Measurements from ENCODE around the gene MSI1. TPM values are rescaled to one million over a fixed set of nuclear protein-coding genes. Genes with fewer than 3 reads are reported as not detected.

MSI1 gene
- total and polyA plus RNA-seq, 12 donors: 1.1 to 9.6 (median 5.5) TPM

DNA sequence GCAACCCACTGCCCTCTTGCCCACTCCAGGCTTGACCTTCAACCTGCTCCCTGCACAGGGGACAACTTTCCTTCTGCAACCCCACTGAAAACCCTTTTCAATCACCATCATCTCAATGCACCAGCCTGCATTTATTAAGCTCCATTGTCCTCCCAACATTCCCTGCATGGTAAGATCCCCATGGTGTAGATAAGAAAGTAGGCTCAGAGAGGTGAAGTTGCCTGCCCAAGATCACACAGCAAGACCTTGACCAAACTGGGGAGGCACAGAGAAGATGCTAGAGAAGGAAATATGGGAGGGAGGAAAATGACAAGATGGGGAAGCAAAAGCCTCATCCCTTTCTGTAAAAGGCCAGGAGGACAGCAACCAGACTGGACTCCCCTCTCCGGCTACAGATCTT is 9.8 kb downstream of the MSI1 start:
- no peak for TF ChIP-seq CTCF (IDR thresholded peaks at IDR 0.05)
- intact Hi-C loops (cut with DNase I): loop anchor here in 1 of 10 donors (5.0 kb wide), 1 partner anchor 68 kb away; no protein-coding TSS in a partner anchor

DNA sequence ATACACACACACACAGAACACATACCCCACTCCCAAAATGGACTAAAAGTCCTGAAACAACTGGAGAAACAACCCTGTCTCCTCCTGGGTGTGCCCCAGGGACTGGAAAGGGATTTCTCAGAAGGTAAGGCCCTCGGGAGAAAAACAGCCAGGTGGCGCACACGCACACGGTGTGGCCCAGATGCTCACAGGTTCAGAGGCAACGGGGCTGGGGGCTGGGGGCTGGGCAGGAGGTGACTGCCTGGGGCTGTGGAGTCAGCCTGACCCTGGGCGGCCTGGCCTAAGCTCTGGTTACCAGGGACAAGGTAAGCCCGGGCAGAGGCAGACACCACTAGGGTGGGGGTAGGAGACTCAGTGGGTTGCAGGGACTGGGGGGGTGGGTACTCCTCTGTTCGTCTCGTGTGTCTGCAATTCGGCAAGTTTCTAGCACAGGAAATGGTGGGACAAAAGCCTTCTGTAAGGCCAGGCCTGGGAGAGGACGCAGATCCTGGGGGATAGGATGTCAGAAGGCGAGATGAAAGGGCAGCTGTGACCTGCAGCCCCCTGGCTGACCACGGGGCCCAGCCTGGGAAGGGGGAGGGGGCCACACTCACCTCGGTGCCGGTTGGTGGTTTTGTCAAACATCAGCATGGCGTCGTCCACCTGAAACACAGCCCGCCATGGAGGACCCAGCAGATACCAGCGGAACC is 10.4 kb downstream of the MSI1 start:
- no peak for TF ChIP-seq CTCF (IDR thresholded peaks at IDR 0.05)
- intact Hi-C loops (cut with DNase I): loop anchor here in 1 of 10 donors (5.0 kb wide), 1 partner anchor 69 kb away; no protein-coding TSS in a partner anchor

More for the DNA sequence above, 9.8 kb downstream of the MSI1 start:
- peaks cover 0 to 5% (median 0%) of the 10 kb centered on the region in 9 donors for H3K36me3 ChIP-seq
- H3K27me3 ChIP-seq: peaks cover 0 to 37% (median 4%) of the 10 kb centered on the region in 7 donors
- H3K4me1 ChIP-seq: peaks cover 0 to 14% (median 2%) of the 10 kb centered on the region in 9 donors
- DNase-seq: no peak
- 83 to 85% methylated on average over 1 of the region's 1 CpG for WGBS, 2 donors
- no peaks in the 10 kb centered on the region for H3K9me3 ChIP-seq
- no peak overlapping the region for H3K27ac ChIP-seq
- ATAC-seq: no peak
- no peak overlapping the region for H3K4me3 ChIP-seq

GRCh38 chr12:120357104-120357503 is 11.9 kb downstream of the MSI1 start:
- no peak overlapping the region for H3K27ac ChIP-seq
- 79 to 86% methylated on average over 5 of the region's 5 CpGs for WGBS, 2 donors
- no peak for TF ChIP-seq CTCF (IDR thresholded peaks at IDR 0.05)
- H3K36me3 ChIP-seq: peaks cover 0 to 5% (median 0%) of the 10 kb centered on the region in 9 donors
- no peak for DNase-seq
- peaks cover 0 to 11% (median 2%) of the 10 kb centered on the region in 9 donors for H3K4me1 ChIP-seq
- intact Hi-C loops (cut with DNase I): loop anchor here in 5 of 10 donors (2.0 to 5.0 kb wide), 2 partner anchors 70 to 74 kb away; no protein-coding TSS in a partner anchor
- ATAC-seq: no peak
- no peak overlapping the region for H3K4me3 ChIP-seq
- no peaks in the 10 kb centered on the region for H3K9me3 ChIP-seq
- peaks cover 0 to 21% (median 0%) of the 10 kb centered on the region in 7 donors for H3K27me3 ChIP-seq

More for the DNA sequence above, 10.4 kb downstream of the MSI1 start:
- Histone ChIP-seq H3K4me1 (peaks cover 0 to 14% (median 2%) of the 10 kb centered on the region in 9 donors), H3K36me3 (peaks cover 0 to 5% (median 0%) of the 10 kb centered on the region in 9 donors), H3K9me3 (no peaks in the 10 kb centered on the region), H3K27me3 (peaks cover 0 to 35% (median 4%) of the 10 kb centered on the region in 7 donors), H3K27ac (no peak overlapping the region), H3K4me3 (no peak overlapping the region)
- DNase-seq (no peak), ATAC-seq (no peak)
- WGBS, 2 donors: 63 to 64% methylated on average over 19 of the region's 19 CpGs

GRCh38 chr12:120356567-120357030 is 12.4 kb downstream of the MSI1 start:
- 49 to 54% methylated on average over 13 of the region's 13 CpGs for WGBS, 2 donors
- Histone ChIP-seq H3K4me3 (no peak overlapping the region), H3K4me1 (peaks cover 0 to 7% (median 0%) of the 10 kb centered on the region in 9 donors), H3K36me3 (peaks cover 0 to 5% (median 0%) of the 10 kb centered on the region in 9 donors), H3K9me3 (no peaks in the 10 kb centered on the region), H3K27ac (no peak overlapping the region), H3K27me3 (peaks cover 0 to 16% (median 0%) of the 10 kb centered on the region in 7 donors)
- TF ChIP-seq CTCF (IDR thresholded peaks at IDR 0.05): peak; percentile 74 to 90 (median 85)
- intact Hi-C loops (cut with DNase I): loop anchor here (1.0 to 5.0 kb wide), 4 partner anchors 71 to 75 kb away; no protein-coding TSS in a partner anchor
- peak; percentile 80 to 96 (median 90) for ATAC-seq
- DNase-seq: peak; percentile 75 to 76
